WTC11 (cell line): ENCODE measurements around the gene NR2C2AP. TPM values are rescaled to one million over a fixed set of nuclear protein-coding genes. Genes with fewer than 3 reads are reported as not detected.

Experiments
- ATAC-seq: fragments of 200-7000 bp; cut with Tn5 transposase; 2 replicates; pipeline ENCODE4 v1.10.0; 2021; ENCODE audit warnings: mild to moderate bottlenecking, moderate library complexity
- CTCF ChIA-PET: fragments of 300-600 bp; sonication (Branson Sonifier 250); formaldehyde crosslinking; loops from one replicate; lab custom pipeline; 2021; ENCODE audit warnings: antibody characterized with exemption; lab: Charles Lee
- POLR2A ChIA-PET: fragments of 350-600 bp; sonication (Branson Sonifier 250); formaldehyde crosslinking; loops from one replicate; lab custom pipeline; 2021; ENCODE audit warnings: antibody characterized with exemption; lab: Charles Lee
- DNase-seq: peaks from one replicate; pipeline ENCODE4 v3.0.0; 2021; ENCODE audit warnings: low spot score
- H3K27ac Mint-ChIP-seq: 2 replicates; pipeline ENCODE4 v1.8.0; 2021; ENCODE audit warnings: mixed read lengths
- H3K27me3 Mint-ChIP-seq: 2 replicates; pipeline ENCODE4 v1.8.0; 2021; ENCODE audit warnings: low read depth, mild to moderate bottlenecking, moderate library complexity, mixed read lengths
- H3K36me3 Mint-ChIP-seq: 2 replicates; pipeline ENCODE4 v1.8.0; 2021; ENCODE audit warnings: mixed read lengths
- H3K4me1 Mint-ChIP-seq: 2 replicates; pipeline ENCODE4 v1.8.0; 2022; ENCODE audit warnings: mixed read lengths
- H3K4me3 Mint-ChIP-seq: 2 replicates; pipeline ENCODE4 v1.8.0; 2021; ENCODE audit warnings: mild to moderate bottlenecking, moderate library complexity, mixed read lengths
- H3K9me3 Mint-ChIP-seq: 2 replicates; pipeline ENCODE4 v1.8.0; 2021; ENCODE audit warnings: mixed read lengths
- CREB1 ChIP-seq: sonication (generic); formaldehyde crosslinking; IDR thresholded peaks from 2 replicates; pipeline ENCODE4 v1.8.0; 2023; ENCODE audit warnings: mild to moderate bottlenecking, missing genetic modification reagents
- CTCF ChIP-seq: fragments of 200-600 bp; IDR thresholded peaks from 2 replicates; pipeline ENCODE4 v1.8.0; 2022; ENCODE audit warnings: antibody characterized with exemption
- FOXJ3 ChIP-seq: sonication (generic); formaldehyde crosslinking; IDR thresholded peaks from 2 replicates; pipeline ENCODE4 v1.9.0; 2021; ENCODE audit warnings: missing genetic modification reagents, mild to moderate bottlenecking, borderline replicate concordance
- JUN ChIP-seq: sonication (generic); formaldehyde crosslinking; IDR thresholded peaks from 2 replicates; pipeline ENCODE4 v1.8.0; 2023; ENCODE audit warnings: mild to moderate bottlenecking, missing genetic modification reagents
- MYBL2 ChIP-seq: sonication (generic); formaldehyde crosslinking; IDR thresholded peaks from 2 replicates; pipeline ENCODE4 v1.8.1; 2023; ENCODE audit warnings: mild to moderate bottlenecking, moderate library complexity, missing genetic modification reagents
- NFYB ChIP-seq: sonication (generic); formaldehyde crosslinking; conservative IDR thresholded peaks from 2 replicates; pipeline ENCODE4 v1.8.0; 2022; ENCODE audit warnings: low read depth, missing genetic modification reagents
- NR2C2 ChIP-seq: sonication (generic); formaldehyde crosslinking; IDR thresholded peaks from 2 replicates; pipeline ENCODE4 v1.8.0; 2022; ENCODE audit warnings: mild to moderate bottlenecking, missing genetic modification reagents
- SOX15 ChIP-seq: fragments of 250-450 bp; sonication (Bioruptor Pico); IDR thresholded peaks from 2 replicates; pipeline ENCODE4 v1.9.0; 2021; ENCODE audit warnings: mild to moderate bottlenecking
- SP1 ChIP-seq: sonication (generic); formaldehyde crosslinking; conservative IDR thresholded peaks from 2 replicates; pipeline ENCODE4 v1.8.1; 2022; ENCODE audit warnings: missing genetic modification reagents
- ZBTB21 ChIP-seq: sonication (generic); formaldehyde crosslinking; IDR thresholded peaks from 2 replicates; pipeline ENCODE4 v1.8.1; 2023; ENCODE audit warnings: mild to moderate bottlenecking, missing genetic modification reagents, borderline replicate concordance
- ZNF219 ChIP-seq: sonication (generic); formaldehyde crosslinking; IDR thresholded peaks from 2 replicates; pipeline ENCODE4 v1.8.0; 2023; ENCODE audit warnings: missing genetic modification reagents, mild to moderate bottlenecking, borderline replicate concordance
- ZNF317 ChIP-seq: sonication (generic); formaldehyde crosslinking; IDR thresholded peaks from 2 replicates; pipeline ENCODE4 v1.8.1; 2023; ENCODE audit warnings: low read depth, mild to moderate bottlenecking, moderate library complexity, missing genetic modification reagents, borderline replicate concordance
- total RNA-seq: library from RNA; stranded (reverse); gene quantifications from 3 replicates; pipeline ENCODE4 v1.2.3, GENCODE V29; 2021
- TF ChIP-seq, protein P1 (sequence below): sonication (generic); formaldehyde crosslinking; IDR thresholded peaks from 2 replicates; pipeline ENCODE4 v1.8.1; 2023; ENCODE audit warnings: mild to moderate bottlenecking, moderate library complexity, missing genetic modification reagents
- TF ChIP-seq, protein P2 (sequence below): sonication (generic); formaldehyde crosslinking; IDR thresholded peaks from 2 replicates; pipeline ENCODE4 v1.8.0; 2023; ENCODE audit warnings: missing genetic modification reagents
- TF ChIP-seq, protein P3 (sequence below): fragments of 250-450 bp; sonication (Bioruptor Pico); IDR thresholded peaks from 2 replicates; pipeline ENCODE4 v1.9.0; 2021; ENCODE audit warnings: moderate library complexity, mild to moderate bottlenecking, inconsistent platforms, borderline replicate concordance

The NR2C2AP gene
- total RNA-seq, 1 experiment from 2014 or later = 24.9 TPM

DNA sequence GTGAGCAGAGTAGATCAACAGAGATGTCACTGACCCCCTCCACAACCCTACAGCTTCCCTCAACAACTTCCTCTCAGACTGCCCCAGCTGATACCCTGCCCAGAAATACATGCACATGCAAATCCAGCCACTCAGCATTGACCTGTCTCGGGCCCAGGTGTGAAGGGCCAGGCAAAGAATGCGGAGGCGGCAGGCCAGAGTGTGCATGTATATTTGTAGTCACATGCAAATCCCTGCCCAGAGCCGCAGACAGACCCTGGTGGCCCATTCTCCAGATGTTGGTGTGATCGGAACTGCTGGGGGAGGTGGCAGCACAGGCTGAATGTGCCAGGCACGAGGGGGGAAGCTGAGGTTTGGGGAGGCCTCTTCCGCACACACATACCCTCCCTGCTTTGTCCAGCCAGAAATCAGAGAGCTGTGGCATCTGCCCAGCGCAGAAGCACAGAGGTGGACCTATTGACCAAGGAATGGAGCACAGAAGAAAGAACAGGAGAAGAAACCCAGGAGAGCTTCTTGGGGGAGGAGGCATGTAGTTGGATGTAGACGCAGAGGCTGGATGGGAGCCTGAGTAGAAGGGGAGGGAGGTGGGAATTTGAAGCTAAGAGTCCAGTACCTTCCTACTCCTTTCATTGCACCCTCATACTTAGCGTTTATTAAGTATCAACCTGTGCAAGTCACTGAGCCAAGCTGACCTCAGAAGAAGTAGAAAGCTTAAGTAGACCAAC lies 47.6 kb downstream of the NR2C2AP start:
- no peak for ATAC-seq
- no peak overlapping the region for H3K27ac Mint-ChIP-seq
- TF ChIP-seq NFYB (CRISPR knock-in tag) = no peak
- TF ChIP-seq NR2C2 (CRISPR knock-in tag) = no peak
- TF ChIP-seq SP1 (CRISPR knock-in tag) = no peak
- no peak for TF ChIP-seq MYBL2 (CRISPR knock-in tag)
- TF ChIP-seq FOXJ3 = no peak
- TF ChIP-seq, protein P1, sequence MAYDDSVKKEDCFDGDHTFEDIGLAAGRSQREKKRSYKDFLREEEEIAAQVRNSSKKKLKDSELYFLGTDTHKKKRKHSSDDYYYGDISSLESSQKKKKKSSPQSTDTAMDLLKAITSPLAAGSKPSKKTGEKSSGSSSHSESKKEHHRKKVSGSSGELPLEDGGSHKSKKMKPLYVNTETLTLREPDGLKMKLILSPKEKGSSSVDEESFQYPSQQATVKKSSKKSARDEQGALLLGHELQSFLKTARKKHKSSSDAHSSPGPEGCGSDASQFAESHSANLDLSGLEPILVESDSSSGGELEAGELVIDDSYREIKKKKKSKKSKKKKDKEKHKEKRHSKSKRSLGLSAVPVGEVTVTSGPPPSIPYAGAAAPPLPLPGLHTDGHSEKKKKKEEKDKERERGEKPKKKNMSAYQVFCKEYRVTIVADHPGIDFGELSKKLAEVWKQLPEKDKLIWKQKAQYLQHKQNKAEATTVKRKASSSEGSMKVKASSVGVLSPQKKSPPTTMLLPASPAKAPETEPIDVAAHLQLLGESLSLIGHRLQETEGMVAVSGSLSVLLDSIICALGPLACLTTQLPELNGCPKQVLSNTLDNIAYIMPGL = no peak
- TF ChIP-seq CTCF = no peak
- no peak for TF ChIP-seq ZNF219 (CRISPR knock-in tag)
- no peak for TF ChIP-seq ZBTB21 (CRISPR knock-in tag)
- TF ChIP-seq, protein P2, sequence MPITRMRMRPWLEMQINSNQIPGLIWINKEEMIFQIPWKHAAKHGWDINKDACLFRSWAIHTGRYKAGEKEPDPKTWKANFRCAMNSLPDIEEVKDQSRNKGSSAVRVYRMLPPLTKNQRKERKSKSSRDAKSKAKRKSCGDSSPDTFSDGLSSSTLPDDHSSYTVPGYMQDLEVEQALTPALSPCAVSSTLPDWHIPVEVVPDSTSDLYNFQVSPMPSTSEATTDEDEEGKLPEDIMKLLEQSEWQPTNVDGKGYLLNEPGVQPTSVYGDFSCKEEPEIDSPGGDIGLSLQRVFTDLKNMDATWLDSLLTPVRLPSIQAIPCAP (CRISPR knock-in tag) = no peak
- H3K9me3 Mint-ChIP-seq = no peaks in the 10 kb centered on the region
- ChIA-PET CTCF (interaction anchor here (2.7 kb wide), 1 partner anchor 10 kb away, joined by 22 read pairs; no protein-coding TSS in a partner anchor), POLR2A (interaction anchor here (1.9 kb wide), 1 partner anchor 14 kb away, joined by 8 read pairs; the partner anchor contains the start of gene MEF2B)
- DNase-seq = no peak
- H3K36me3 Mint-ChIP-seq = no peaks in the 10 kb centered on the region
- peaks cover 5% of the 10 kb centered on the region; the same call in 1 of the 2 replicates for H3K4me1 Mint-ChIP-seq
- H3K27me3 Mint-ChIP-seq = peaks cover 33% of the 10 kb centered on the region
- no peak overlapping the region for H3K4me3 Mint-ChIP-seq

DNA sequence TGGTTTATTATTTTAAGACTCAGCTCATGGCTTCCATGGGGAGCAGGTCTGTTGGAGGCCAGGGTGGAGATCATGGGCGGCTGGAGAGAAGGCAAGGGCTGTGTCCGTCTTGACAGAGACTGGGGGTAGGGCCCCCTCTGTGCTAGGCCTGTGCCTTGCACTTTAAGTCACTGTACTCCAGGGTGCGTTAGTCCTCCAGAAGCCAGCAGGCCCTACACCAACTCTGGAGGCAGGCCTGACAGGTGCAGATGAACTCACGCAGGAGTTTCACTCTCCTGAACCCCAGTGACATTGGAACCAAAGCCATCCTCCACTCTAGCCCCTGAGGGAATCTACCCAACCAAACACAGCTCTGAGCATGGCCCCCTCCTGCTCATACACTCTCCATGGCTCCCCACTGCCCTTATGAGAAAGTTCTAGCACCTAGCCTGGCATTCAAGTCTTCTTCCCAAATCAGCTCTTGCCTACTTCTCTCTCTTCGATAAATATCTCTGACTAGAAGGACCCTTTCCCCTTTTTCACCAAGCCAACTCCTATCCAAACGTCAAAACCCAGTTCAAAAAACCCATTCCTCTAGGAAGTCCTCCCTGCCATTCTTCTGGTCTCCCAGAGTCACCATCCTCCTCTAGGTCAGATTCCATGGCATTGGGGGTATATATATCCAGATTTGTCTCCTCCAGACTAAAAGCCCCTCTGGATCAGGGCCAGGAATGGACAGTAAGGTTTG lies 48.3 kb downstream of the NR2C2AP start:
- H3K27me3 Mint-ChIP-seq = peaks cover 32% of the 10 kb centered on the region
- ChIA-PET CTCF (interaction anchor here (2.7 kb wide), 1 partner anchor 9 kb away, joined by 22 read pairs; no protein-coding TSS in a partner anchor), POLR2A (interaction anchor here (1.9 kb wide), 1 partner anchor 15 kb away, joined by 8 read pairs; the partner anchor contains the start of gene MEF2B)
- H3K27ac Mint-ChIP-seq = no peak overlapping the region; the same call in 1 of the 2 replicates
- no peak overlapping the region for H3K4me3 Mint-ChIP-seq
- DNase-seq (no peak), ATAC-seq (peak; percentile 50)
- TF ChIP-seq, protein P3, sequence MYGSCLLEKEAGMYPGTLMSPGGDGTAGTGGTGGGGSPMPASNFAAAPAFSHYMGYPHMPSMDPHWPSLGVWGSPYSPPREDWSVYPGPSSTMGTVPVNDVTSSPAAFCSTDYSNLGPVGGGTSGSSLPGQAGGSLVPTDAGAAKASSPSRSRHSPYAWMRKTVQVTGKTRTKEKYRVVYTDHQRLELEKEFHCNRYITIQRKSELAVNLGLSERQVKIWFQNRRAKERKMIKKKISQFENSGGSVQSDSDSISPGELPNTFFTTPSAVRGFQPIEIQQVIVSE (CRISPR knock-in tag) = no peak
- 0 out of 2 replicates have a peak, but pooled peaks have one; percentile 36 for TF ChIP-seq ZNF317 (CRISPR knock-in tag)
- H3K36me3 Mint-ChIP-seq = no peaks in the 10 kb centered on the region
- H3K9me3 Mint-ChIP-seq = no peaks in the 10 kb centered on the region
- H3K4me1 Mint-ChIP-seq = peaks cover 5% of the 10 kb centered on the region; the same call in 1 of the 2 replicates

- TF ChIP-seq JUN (no peak), SOX15 (CRISPR knock-in tag) (no peak), CREB1 (CRISPR knock-in tag) (no peak)
- H3K4me3 Mint-ChIP-seq = no peak overlapping the region
- H3K9me3 Mint-ChIP-seq = no peaks in the 10 kb centered on the region
- H3K27me3 Mint-ChIP-seq = peaks cover 30% of the 10 kb centered on the region
- ChIA-PET CTCF (no interaction called here), POLR2A (interaction anchor here (1.3 kb wide), 1 partner anchor 17 kb away, joined by 4 read pairs; the partner anchor contains the start of gene MEF2B)
- ATAC-seq = no peak
- DNase-seq = no peak
- no peak overlapping the region for H3K27ac Mint-ChIP-seq
- peaks cover 5% of the 10 kb centered on the region; the same call in 1 of the 2 replicates for H3K4me1 Mint-ChIP-seq
- H3K36me3 Mint-ChIP-seq = no peaks in the 10 kb centered on the region
Observed at GRCh38 chr19:19152668-19153384, 50.4 kb downstream of the NR2C2AP start.
